Measurements from ENCODE around the gene C19orf12.

Gene C19orf12

GRCh38 chr19:29714953-29715700 lies at the start of gene C19orf12:
Gene C19orf12, minus strand, starts transcription at chr19:29715261. Its CDS starts 6,848 bp downstream, at chr19:29708413.
- peak; percentile 43 to 56 for DNase-seq

GRCh38 chr19:29764361-29764760 lies 49.3 kb upstream of the C19orf12 start:
- no peak for DNase-seq

GRCh38 chr19:29763196-29763595 lies 48.1 kb upstream of the C19orf12 start:
- DNase-seq = no peak

- no peak for DNase-seq
Observed at GRCh38 chr19:29761575-29762232, 46.6 kb upstream of the C19orf12 start.

- no peak for DNase-seq
Observed at GRCh38 chr19:29760752-29761502, 45.9 kb upstream of the C19orf12 start.

- DNase-seq = no peak
Observed at GRCh38 chr19:29759359-29759758, 44.3 kb upstream of the C19orf12 start.

GRCh38 chr19:29758863-29759262 lies 43.8 kb upstream of the C19orf12 start:
- no peak for DNase-seq

GRCh38 chr19:29757551-29757950 lies 42.5 kb upstream of the C19orf12 start:
- no peak for DNase-seq

- no peak for DNase-seq
Observed at GRCh38 chr19:29753934-29754305, 38.9 kb upstream of the C19orf12 start.

- no peak for DNase-seq
Observed at GRCh38 chr19:29753190-29753933, 38.3 kb upstream of the C19orf12 start.

- DNase-seq = no peak
Observed at GRCh38 chr19:29752450-29753025, 37.5 kb upstream of the C19orf12 start.

GRCh38 chr19:29751932-29752331 lies 36.9 kb upstream of the C19orf12 start:
- no peak for DNase-seq

GRCh38 chr19:29750001-29750400 lies 34.9 kb upstream of the C19orf12 start:
- DNase-seq = no peak

- no peak for DNase-seq
Observed at GRCh38 chr19:29748996-29749849, 34.2 kb upstream of the C19orf12 start.

- no peak for DNase-seq
Observed at GRCh38 chr19:29745253-29745652, 30.2 kb upstream of the C19orf12 start.

- DNase-seq = no peak
Observed at GRCh38 chr19:29743681-29744080, 28.6 kb upstream of the C19orf12 start.

- no peak for DNase-seq
Observed at GRCh38 chr19:29741776-29742175, 26.7 kb upstream of the C19orf12 start.

GRCh38 chr19:29741226-29741625 lies 26.2 kb upstream of the C19orf12 start:
- no peak for DNase-seq

- DNase-seq = no peak
Observed at GRCh38 chr19:29737461-29738000, 22.5 kb upstream of the C19orf12 start.

- no peak for DNase-seq
Observed at GRCh38 chr19:29735829-29736228, 20.8 kb upstream of the C19orf12 start.

- no peak for DNase-seq
Observed at GRCh38 chr19:29731331-29731850, 16.3 kb upstream of the C19orf12 start.
